ENCODE results near the gene LMF1. TPM values are rescaled to one million over a fixed set of nuclear protein-coding genes. Genes with fewer than 3 reads are reported as not detected.
"Not testable (repeated sequence)": the region's sequence is repeated elsewhere in the genome, so short reads cannot be mapped to it uniquely, and the experiment has no call there.

LMF1 gene
- total RNA-seq, 1 experiment from 2014 or later, result 25.9 TPM

DNA sequence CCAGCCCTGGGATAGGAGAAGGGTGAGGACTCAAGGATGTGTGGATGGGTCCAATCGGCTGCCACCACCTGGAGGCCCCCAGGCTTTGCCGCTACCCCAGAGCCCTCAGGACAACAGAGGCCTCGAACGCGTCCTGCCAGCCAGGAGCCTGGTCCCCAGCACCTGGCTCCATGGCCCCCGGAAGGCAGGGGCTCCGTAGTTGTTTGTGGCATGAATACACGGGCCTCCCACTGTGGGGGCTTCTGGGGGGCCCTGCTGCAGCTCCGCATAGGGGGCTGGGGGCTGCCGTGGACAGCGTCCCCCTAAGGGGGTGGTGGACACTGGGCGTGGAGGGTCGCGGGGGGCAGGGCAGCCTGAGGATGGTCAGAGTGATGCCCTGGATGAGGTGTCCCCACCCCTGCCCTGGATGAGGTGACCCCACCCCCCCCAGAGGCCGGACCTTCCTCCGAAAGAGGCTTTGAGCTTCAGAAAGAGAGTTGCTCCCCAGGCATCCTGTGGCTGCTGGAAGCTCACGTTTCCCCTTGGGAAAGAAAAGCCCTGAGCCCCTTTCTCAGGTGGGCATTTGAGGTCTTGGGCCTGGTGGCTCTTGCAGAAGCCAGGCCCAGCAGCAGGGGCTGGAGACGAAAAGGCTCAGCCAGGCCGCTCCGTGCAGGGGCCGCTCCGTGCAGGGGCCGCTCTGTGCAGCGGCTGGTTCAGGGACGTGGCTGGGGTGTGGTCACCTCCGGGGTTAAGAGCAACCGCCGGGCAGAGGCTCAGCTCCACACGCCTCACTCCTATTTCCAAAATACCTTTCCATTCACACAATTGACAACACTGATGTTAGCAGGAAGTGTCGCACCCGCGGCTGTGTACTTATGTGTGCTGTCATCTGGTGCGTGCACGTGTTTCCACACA lies 130.0 kb downstream of the LMF1 start:
- DNase-seq (ENCODE audit: low spot score), result no peak
- in situ Hi-C loops (cut with HindIII; ENCODE audit: low sequenced_read_pairs), result no loop called here

DNA sequence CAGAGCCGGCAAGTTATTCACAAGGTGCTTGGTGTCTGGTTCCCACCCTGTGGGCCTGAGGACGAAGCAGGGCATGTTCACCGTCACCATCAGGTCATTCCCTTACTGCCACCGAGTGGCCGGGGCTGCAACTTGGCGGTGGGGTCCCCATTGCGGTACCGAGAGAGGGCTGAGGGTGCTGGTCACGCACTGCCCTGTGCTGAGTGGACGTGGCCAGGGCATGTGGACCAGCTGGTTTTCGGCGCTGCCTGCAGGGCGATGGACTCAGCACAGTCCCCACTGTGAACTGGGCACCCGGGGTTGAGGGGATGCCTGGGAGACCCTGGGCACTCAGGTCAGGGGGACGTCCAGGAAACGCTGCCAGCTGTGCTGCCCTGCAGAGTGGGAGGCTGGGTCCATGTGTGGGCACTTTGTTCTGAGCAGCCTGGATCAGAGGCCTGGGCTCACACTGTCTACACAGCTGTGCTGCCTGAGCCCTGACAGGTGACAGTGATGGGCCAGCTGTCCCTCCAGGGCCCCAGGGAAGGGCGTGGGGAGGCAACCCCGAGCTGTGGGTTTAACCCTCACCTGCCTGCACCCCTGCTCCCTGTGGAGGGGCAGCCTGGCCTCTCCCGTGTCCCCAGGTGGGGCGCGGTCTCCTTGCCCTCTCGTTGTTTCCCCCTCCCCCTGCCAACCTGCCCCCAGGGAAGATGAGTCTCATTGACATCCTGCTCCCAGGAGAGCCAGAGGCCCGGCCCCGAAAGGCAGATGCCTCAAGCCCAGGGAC lies 131.0 kb downstream of the LMF1 start:
- in situ Hi-C loops (cut with HindIII; ENCODE audit: low sequenced_read_pairs), result no loop called here
- no peak for DNase-seq (ENCODE audit: low spot score)

DNA sequence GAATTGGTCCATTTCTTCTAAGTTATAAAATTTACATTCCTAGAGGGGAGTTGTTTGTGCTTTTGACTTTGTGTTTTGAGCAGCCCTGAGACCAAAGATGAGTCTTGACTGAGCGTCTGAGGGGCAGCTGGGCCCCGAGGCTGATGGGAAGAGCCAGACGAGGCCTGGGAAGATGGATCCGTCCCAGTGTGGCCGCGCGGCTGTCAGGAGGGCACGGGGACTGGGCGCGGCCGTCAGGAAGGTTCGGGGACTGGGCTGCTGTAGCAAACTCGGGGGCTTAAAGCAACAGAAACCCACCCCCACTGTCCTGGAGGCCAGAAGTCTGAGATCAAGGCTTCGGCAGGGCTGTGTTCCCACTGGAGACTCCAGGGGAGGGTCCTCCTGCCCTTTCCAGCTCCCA lies 132.0 kb downstream of the LMF1 start:
- no peak for DNase-seq (ENCODE audit: low spot score)
- in situ Hi-C loops (cut with HindIII; ENCODE audit: low sequenced_read_pairs), result no loop called here

GRCh38 chr16:836822-837221 lies 134.0 kb downstream of the LMF1 start:
- DNase-seq (ENCODE audit: low spot score); in situ Hi-C loops (cut with HindIII; ENCODE audit: low sequenced_read_pairs): not testable (repeated sequence)

- in situ Hi-C loops (cut with HindIII; ENCODE audit: low sequenced_read_pairs), result no loop called here
- DNase-seq (ENCODE audit: low spot score), result no peak
Observed at GRCh38 chr16:836221-836620, 134.6 kb downstream of the LMF1 start.

GRCh38 chr16:835373-835772 lies 135.4 kb downstream of the LMF1 start:
- in situ Hi-C loops (cut with HindIII; ENCODE audit: low sequenced_read_pairs), result no loop called here
- DNase-seq (ENCODE audit: low spot score), result no peak

DNA sequence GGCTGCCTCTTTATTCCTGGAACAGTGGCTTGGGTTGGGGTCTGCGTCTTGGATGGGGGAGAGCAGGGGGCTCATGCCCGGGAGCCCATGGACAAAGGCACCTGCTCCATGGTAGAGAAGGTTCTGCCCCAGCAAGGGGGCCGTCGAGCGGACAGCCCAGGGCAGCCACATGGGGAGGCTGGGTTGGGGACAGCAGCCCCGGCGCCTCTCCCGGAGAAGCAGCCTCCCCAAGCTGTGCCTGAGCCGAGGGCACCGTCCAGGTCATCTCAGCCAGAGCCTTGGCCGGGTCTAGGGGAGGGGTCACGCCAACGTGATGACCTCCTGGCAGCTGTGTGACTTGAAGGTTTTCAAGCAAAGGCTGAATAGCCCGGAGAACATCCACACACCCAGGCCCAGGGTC lies 137.4 kb downstream of the LMF1 start:
- in situ Hi-C loops (cut with HindIII; ENCODE audit: low sequenced_read_pairs), result loop anchor here (5.0 kb wide), 1 partner anchor 154 kb away; no protein-coding TSS in a partner anchor
- DNase-seq (ENCODE audit: low spot score), result no peak

GRCh38 chr16:832652-833336 lies 138.0 kb downstream of the LMF1 start:
- in situ Hi-C loops (cut with HindIII; ENCODE audit: low sequenced_read_pairs), result loop anchor here (5.0 kb wide), 1 partner anchor 155 kb away; no protein-coding TSS in a partner anchor
- DNase-seq (ENCODE audit: low spot score), result no peak

- in situ Hi-C loops (cut with HindIII; ENCODE audit: low sequenced_read_pairs), result loop anchor here (5.0 kb wide), 1 partner anchor 156 kb away; no protein-coding TSS in a partner anchor
- DNase-seq (ENCODE audit: low spot score), result no peak
Observed at GRCh38 chr16:831571-832413, 139.0 kb downstream of the LMF1 start.

DNA sequence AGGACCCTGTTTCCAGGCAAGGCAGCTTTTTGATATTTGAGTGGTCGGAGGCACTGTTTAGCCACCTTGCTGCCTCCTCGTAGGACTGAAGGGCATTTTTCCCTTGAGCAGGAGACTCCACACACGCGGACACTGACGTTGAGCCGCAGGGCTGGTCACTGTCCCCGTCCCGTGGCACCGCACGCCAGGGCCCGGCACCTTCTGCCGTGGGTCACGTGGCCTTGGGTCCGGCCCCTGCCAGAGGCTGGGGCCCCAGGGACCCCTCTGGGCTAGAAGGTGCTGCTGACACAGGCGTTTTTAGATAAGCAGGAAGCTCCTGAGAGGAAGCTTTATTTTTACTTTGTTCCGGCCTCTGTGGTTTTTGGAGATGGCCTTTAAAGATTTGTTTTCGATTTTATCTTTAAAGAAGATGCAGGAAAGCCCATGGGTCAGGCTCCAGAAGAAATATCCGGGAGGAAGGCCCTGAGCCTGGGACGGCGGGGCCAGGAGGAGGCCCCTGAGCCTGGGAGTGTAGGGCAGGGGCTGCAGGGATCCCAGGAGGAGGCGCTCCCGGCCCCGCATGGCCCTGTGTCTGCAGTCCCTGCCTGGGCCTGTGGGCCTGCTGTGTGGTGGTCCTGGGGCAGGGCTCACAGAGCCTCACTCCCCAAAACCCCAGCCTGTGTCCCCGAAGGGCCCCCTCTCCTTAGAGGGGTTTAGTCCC lies 139.8 kb downstream of the LMF1 start:
- in situ Hi-C loops (cut with HindIII; ENCODE audit: low sequenced_read_pairs), result loop anchor here (5.0 kb wide), 1 partner anchor 156 kb away; no protein-coding TSS in a partner anchor
- no peak for DNase-seq (ENCODE audit: low spot score)

GRCh38 chr16:830107-830870 lies 140.5 kb downstream of the LMF1 start:
- DNase-seq (ENCODE audit: low spot score), result no peak
- in situ Hi-C loops (cut with HindIII; ENCODE audit: low sequenced_read_pairs), result loop anchor here (5.0 kb wide), 1 partner anchor 157 kb away; no protein-coding TSS in a partner anchor

DNA sequence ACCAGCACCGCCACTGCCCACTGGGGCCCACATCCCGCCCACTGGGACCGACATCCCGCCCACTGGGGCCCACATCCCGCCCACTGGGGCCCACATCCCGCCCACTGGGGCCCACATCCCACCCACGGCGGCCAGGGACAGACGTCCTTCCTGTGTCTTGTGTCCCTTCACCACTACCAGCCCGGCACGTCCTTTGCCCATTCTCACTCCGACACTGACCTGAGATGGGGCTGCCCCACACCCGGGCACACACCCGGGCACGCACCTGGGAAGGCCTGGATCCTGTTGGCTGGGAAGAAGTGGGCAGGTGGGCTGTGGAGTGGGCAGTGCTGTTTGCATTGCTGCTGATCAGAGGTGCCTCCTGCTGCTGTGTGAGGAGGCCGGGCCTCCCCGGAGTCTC lies 141.9 kb downstream of the LMF1 start:
- in situ Hi-C loops (cut with HindIII; ENCODE audit: low sequenced_read_pairs), result no loop called here
- no peak for DNase-seq (ENCODE audit: low spot score)

- DNase-seq (ENCODE audit: low spot score), result no peak
- in situ Hi-C loops (cut with HindIII; ENCODE audit: low sequenced_read_pairs), result no loop called here
Observed at GRCh38 chr16:827513-827912, 143.3 kb downstream of the LMF1 start.

- in situ Hi-C loops (cut with HindIII; ENCODE audit: low sequenced_read_pairs), result no loop called here
- no peak for DNase-seq (ENCODE audit: low spot score)
Observed at GRCh38 chr16:825341-826061, 145.3 kb downstream of the LMF1 start.

- DNase-seq (ENCODE audit: low spot score), result no peak
- in situ Hi-C loops (cut with HindIII; ENCODE audit: low sequenced_read_pairs), result no loop called here
Observed at GRCh38 chr16:824601-825000, 146.2 kb downstream of the LMF1 start.

DNA sequence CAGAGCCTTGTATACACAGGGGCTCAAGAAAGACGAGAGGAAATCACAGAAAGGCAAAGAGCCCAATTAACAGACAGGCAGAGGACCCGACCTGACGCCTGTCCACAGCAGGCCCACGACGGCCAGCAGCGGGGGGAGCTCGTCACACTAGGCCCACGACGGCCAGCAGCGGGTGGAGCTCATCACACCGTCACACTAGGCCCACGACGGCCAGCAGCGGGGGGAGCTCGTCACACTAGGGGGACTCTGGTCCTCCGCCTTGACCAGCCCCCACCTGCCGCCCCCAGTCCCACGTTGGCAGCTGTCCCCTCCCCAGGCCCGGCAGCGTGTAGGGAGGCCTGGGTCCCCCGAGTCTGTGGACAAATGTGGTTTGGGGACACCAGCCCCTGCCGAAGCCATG lies 146.6 kb downstream of the LMF1 start:
- in situ Hi-C loops (cut with HindIII; ENCODE audit: low sequenced_read_pairs), result no loop called here
- no peak for DNase-seq (ENCODE audit: low spot score)

DNA sequence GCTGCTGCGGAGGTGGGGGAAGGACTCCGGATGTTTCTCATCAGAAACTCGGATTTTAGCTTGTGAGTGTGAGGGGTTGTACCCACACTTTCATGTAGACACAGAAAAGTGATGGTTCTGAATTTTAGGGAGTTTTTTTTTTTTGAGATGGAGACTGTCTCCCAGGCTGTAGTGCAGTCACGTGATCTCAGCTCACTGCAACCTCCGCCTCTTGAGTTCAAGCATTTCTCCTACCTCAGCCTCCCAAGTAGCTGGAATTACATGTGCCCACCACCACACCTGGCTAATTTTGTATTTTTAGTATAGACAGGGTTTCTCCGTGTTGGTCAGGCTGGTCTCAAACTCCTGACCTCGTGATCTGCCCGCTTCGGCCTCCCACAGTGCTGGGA lies 147.9 kb downstream of the LMF1 start:
- in situ Hi-C loops (cut with HindIII; ENCODE audit: low sequenced_read_pairs), result no loop called here

More for the DNA sequence above, 147.9 kb downstream of the LMF1 start:
- no peak for DNase-seq (ENCODE audit: low spot score)

Measured in G401 (cell line).